ENCODE data around the gene COMT. TPM values are rescaled to one million over a fixed set of nuclear protein-coding genes. Genes with fewer than 3 reads are reported as not detected.

The COMT gene
- total and polyA plus RNA-seq, 9 of the 15 experiments (the other 6 are each of a cell fraction or from before 2014, with no cell fraction given), result 12.5 to 351 (median 155) TPM

DNA sequence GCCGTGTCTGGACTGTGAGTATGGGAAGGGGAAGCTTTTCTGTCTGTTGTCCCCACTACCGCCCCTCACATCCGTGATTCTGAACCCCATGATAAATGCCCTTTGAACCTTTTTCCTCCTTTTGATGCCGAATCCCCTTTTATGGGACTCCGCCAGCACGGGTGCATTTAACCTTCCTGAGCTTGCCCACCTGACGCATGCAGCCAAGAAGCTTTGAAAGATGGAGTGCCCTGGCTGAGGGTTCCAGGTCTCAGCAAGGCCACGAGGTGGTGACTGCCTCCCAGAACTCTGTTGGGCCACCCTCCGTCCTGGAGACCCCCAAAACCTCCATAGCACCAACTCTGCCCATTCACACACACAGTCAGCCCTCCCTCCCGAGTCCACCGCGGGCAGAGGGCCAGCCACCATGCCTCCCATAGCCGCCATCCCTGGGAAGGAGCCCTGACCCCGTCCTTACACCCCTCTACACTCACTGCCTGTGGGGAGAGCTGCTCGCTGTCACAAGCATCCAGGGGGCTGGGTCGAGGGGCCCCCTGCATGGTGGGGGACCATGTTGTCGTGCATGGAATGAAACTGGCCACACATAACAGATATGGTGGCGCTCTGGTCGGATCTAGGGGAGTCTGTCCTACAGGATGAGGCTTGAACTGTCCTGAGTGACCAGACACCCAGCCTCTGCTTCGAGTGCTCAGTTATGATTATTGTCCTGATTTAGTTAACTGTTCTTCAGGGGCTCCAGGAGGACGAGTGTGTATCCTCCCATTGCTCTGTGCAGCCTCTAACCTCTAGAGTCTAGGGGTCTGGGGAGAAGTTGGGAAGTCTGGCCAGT, 822 bp upstream of the COMT start:
- peaks cover 44% of the 10 kb centered on the region for H3K36me3 ChIP-seq (ENCODE audit: control insufficient read depth, insufficient read depth, low read length)
- no peaks in the 10 kb centered on the region for H3K9me1 ChIP-seq (ENCODE audit: control insufficient read depth, insufficient read depth, low read length)
- CTCF ChIA-PET (ENCODE audit: low intra/inter-chr PET ratio), result interaction anchor here (0.6 kb wide), 2 partner anchors 26 to 723 kb away, joined by 3 to 4 read pairs; no protein-coding TSS in a partner anchor
- H3K9ac ChIP-seq (ENCODE audit: insufficient read depth in 1 of 2, low read depth in 2 of 2, low read length in 2 of 2), result peak overlapping the region; percentile 94 to 97
- peak; percentile 61 for ATAC-seq
- DNase-seq (ENCODE audit: extremely low read depth in 1 of 4, low spot score in 3 of 4), result peak in 3 of 4 experiments; percentile 78 to 84 (median 80)
- peaks cover 32 to 37% of the 10 kb centered on the region in 2 experiments for H3K4me1 ChIP-seq (replicated peaks in 1 of 2; ENCODE audit: control insufficient read depth in 2 of 2, insufficient read depth in 2 of 2, low read length in 2 of 2)
- POLR2A ChIA-PET, result interaction anchor here (0.6 to 4.6 kb wide), 33 partner anchors 8 to 1674 kb away, joined by 3 to 48 read pairs (median 3); partner anchors contain the start of gene TANGO2
- BruUV-seq (replicated peaks), result TSS peak; percentile 37
- peak overlapping the region; percentile 98 for H2AFZ ChIP-seq (ENCODE audit: low read depth, low read length)
- H3K4me3 ChIP-seq, result peak overlapping the region; percentile 58
- H3K4me2 ChIP-seq (ENCODE audit: insufficient read depth, low read length), result peak overlapping the region; percentile 96
- in situ Hi-C loops (cut with MboI) (no loop called here), intact Hi-C loops (cut with micrococcal nuclease) (no loop called here)
- peak; percentile 70 for FAIRE-seq
- no peaks in the 10 kb centered on the region; a peak in 1 of 5 replicates for H3K27me3 ChIP-seq (ENCODE audit: control insufficient read depth in 2 of 2, insufficient read depth in 2 of 2, low read length in 2 of 2)
- no peaks in the 10 kb centered on the region for H4K20me1 ChIP-seq (replicated peaks; ENCODE audit: control insufficient read depth, insufficient read depth, low read length)
- peak overlapping the region; percentile 88 for H3K27ac ChIP-seq (ENCODE audit: extremely low read depth, low read depth, low read length)
- 23% methylated on average over 21 of the region's 21 CpGs for WGBS (ENCODE audit: insufficient coverage, low coverage, missing lambda C conversion rate)
- peaks cover 13% of the 10 kb centered on the region for H3K9me3 ChIP-seq (replicated peaks; ENCODE audit: control insufficient read depth, insufficient read depth, low read depth, low read length)
- peaks cover 54% of the 10 kb centered on the region for H3K79me2 ChIP-seq (ENCODE audit: control insufficient read depth, insufficient read depth, low read length)
- TF ChIP-seq, protein P1, sequence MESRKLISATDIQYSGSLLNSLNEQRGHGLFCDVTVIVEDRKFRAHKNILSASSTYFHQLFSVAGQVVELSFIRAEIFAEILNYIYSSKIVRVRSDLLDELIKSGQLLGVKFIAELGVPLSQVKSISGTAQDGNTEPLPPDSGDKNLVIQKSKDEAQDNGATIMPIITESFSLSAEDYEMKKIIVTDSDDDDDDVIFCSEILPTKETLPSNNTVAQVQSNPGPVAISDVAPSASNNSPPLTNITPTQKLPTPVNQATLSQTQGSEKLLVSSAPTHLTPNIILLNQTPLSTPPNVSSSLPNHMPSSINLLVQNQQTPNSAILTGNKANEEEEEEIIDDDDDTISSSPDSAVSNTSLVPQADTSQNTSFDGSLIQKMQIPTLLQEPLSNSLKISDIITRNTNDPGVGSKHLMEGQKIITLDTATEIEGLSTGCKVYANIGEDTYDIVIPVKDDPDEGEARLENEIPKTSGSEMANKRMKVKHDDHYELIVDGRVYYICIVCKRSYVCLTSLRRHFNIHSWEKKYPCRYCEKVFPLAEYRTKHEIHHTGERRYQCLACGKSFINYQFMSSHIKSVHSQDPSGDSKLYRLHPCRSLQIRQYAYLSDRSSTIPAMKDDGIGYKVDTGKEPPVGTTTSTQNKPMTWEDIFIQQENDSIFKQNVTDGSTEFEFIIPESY (CRISPR knock-in tag; IDR thresholded peaks at IDR 0.05), result no peak
- TF ChIP-seq, protein P2, sequence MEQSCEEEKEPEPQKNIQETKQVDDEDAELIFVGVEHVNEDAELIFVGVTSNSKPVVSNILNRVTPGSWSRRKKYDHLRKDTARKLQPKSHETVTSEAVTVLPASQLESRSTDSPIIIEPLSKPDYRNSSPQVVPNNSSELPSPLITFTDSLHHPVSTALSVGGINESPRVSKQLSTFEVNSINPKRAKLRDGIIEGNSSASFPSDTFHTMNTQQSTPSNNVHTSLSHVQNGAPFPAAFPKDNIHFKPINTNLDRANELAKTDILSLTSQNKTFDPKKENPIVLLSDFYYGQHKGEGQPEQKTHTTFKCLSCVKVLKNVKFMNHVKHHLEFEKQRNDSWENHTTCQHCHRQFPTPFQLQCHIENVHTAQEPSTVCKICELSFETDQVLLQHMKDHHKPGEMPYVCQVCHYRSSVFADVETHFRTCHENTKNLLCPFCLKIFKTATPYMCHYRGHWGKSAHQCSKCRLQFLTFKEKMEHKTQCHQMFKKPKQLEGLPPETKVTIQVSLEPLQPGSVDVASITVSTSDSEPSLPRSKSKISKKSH (CRISPR knock-in tag; IDR thresholded peaks at IDR 0.05), result no peak
- TF ChIP-seq ZNF668 (CRISPR knock-in tag; IDR thresholded peaks at IDR 0.05) (peak; percentile 69; the same call in 1 of the 2 replicates), SIN3A (IDR thresholded peaks at IDR 0.05; ENCODE audit: borderline replicate concordance in 2 of 2, control insufficient read depth in 1 of 2, low read depth in 2 of 2, low read length in 2 of 2) (peak in 1 of 2 experiments; percentile 39; a peak in 2 of 4 replicates)
- TF ChIP-seq, protein P3, sequence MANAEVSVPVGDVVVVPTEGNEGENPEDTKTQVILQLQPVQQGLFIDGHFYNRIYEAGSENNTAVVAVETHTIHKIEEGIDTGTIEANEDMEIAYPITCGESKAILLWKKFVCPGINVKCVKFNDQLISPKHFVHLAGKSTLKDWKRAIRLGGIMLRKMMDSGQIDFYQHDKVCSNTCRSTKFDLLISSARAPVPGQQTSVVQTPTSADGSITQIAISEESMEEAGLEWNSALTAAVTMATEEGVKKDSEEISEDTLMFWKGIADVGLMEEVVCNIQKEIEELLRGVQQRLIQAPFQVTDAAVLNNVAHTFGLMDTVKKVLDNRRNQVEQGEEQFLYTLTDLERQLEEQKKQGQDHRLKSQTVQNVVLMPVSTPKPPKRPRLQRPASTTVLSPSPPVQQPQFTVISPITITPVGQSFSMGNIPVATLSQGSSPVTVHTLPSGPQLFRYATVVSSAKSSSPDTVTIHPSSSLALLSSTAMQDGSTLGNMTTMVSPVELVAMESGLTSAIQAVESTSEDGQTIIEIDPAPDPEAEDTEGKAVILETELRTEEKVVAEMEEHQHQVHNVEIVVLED (CRISPR knock-in tag; IDR thresholded peaks at IDR 0.05), result peak; percentile 51; the same call in 1 of the 2 replicates
- TF ChIP-seq, protein P4, sequence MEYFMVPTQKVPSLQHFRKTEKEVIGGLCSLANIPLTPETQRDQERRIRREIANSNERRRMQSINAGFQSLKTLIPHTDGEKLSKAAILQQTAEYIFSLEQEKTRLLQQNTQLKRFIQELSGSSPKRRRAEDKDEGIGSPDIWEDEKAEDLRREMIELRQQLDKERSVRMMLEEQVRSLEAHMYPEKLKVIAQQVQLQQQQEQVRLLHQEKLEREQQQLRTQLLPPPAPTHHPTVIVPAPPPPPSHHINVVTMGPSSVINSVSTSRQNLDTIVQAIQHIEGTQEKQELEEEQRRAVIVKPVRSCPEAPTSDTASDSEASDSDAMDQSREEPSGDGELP (CRISPR knock-in tag; IDR thresholded peaks at IDR 0.05; ENCODE audit: borderline replicate concordance), result no peak
- TF ChIP-seq, protein P5, sequence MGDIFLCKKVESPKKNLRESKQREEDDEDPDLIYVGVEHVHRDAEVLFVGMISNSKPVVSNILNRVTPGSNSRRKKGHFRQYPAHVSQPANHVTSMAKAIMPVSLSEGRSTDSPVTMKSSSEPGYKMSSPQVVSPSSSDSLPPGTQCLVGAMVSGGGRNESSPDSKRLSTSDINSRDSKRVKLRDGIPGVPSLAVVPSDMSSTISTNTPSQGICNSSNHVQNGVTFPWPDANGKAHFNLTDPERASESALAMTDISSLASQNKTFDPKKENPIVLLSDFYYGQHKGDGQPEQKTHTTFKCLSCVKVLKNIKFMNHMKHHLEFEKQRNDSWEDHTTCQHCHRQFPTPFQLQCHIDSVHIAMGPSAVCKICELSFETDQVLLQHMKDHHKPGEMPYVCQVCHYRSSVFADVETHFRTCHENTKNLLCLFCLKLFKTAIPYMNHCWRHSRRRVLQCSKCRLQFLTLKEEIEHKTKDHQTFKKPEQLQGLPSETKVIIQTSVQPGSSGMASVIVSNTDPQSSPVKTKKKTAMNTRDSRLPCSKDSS (IDR thresholded peaks at IDR 0.05; ENCODE audit: low read depth, partially characterized antibody), result no peak
